Mesendoderm (in vitro differentiated cells): ENCODE data around the gene PBX4.

Experiments used
- DNase-seq: peaks from one replicate; pipeline ENCODE4 v3.0.0; 2013
- H2AK5ac ChIP-seq: 2 replicates; pipeline ENCODE4 v1.6.1; 2013; ENCODE audit warnings: low read length, inconsistent platforms
- H2BK120ac ChIP-seq: 2 replicates; pipeline ENCODE4 v1.6.1; 2013; ENCODE audit warnings: low read depth, mild to moderate bottlenecking, low read length, moderate library complexity, mixed read lengths
- H2BK15ac ChIP-seq: replicated peaks from 2 replicates; pipeline ENCODE4 v1.6.1; 2013; ENCODE audit warnings: low read depth, mild to moderate bottlenecking, moderate library complexity
- H2BK5ac ChIP-seq: 2 replicates; pipeline ENCODE4 v1.6.1; 2013; ENCODE audit warnings: low read length, inconsistent platforms
- H3K18ac ChIP-seq: 2 replicates; pipeline ENCODE4 v1.6.1; 2013; ENCODE audit warnings: mild to moderate bottlenecking, low read length, mixed read lengths
- H3K23ac ChIP-seq: one replicate; pipeline ENCODE4 v1.6.1; 2013; ENCODE audit warnings: low read length
- H3K27ac ChIP-seq: 2 replicates; pipeline ENCODE4 v1.5.1; 2013; ENCODE audit warnings: low read depth, mild to moderate bottlenecking, inconsistent platforms, low read length, moderate library complexity
- H3K27me3 ChIP-seq: 2 replicates; pipeline ENCODE4 v1.6.1; 2013; ENCODE audit warnings: low read length, control low read depth, mild to moderate bottlenecking, inconsistent platforms; ENCODE audit not compliant: insufficient read depth, poor library complexity
- H3K36me3 ChIP-seq: 2 replicates; pipeline ENCODE4 v1.6.1; 2013; ENCODE audit warnings: low read length, inconsistent platforms; ENCODE audit not compliant: control insufficient read depth, insufficient read depth
- H3K4ac ChIP-seq: one replicate; pipeline ENCODE4 v1.6.1; 2013; ENCODE audit warnings: low read depth, mild to moderate bottlenecking, low read length, moderate library complexity
- H3K4me1 ChIP-seq: 2 replicates; pipeline ENCODE4 v1.6.1; 2013; ENCODE audit warnings: low read depth, low read length, inconsistent platforms; ENCODE audit not compliant: control insufficient read depth
- H3K4me2 ChIP-seq: 2 replicates; pipeline ENCODE4 v1.6.1; 2013; ENCODE audit warnings: low read length
- H3K4me3 ChIP-seq: 2 replicates; pipeline ENCODE4 v1.5.1; 2013; ENCODE audit warnings: mild to moderate bottlenecking, low read length
- H3K56ac ChIP-seq: one replicate; pipeline ENCODE4 v1.6.1; 2013; ENCODE audit warnings: low read length
- H3K79me1 ChIP-seq: 2 replicates; pipeline ENCODE4 v1.6.1; 2013; ENCODE audit warnings: low read length, inconsistent platforms
- H3K79me2 ChIP-seq: 2 replicates; pipeline ENCODE4 v1.6.1; 2013; ENCODE audit warnings: mild to moderate bottlenecking, low read length; ENCODE audit not compliant: control insufficient read depth, insufficient read depth
- H3K9ac ChIP-seq: 2 replicates; pipeline ENCODE4 v1.6.1; 2013; ENCODE audit warnings: low read length, inconsistent platforms
- H4K5ac ChIP-seq: one replicate; pipeline ENCODE4 v1.6.1; 2013; ENCODE audit warnings: low read length
- H4K8ac ChIP-seq: one replicate; pipeline ENCODE4 v1.6.1; 2013; ENCODE audit warnings: low read depth, mild to moderate bottlenecking, control low read depth, low read length, moderate library complexity
- WGBS: extraction: QIAGEN DNeasy Blood & Tissue Kit; methylation state at CpG from one replicate; pipeline ENCODE4 v1.1.7; 2013; ENCODE audit warnings: low lambda C conversion rate, missing lambda C conversion rate; ENCODE audit not compliant: insufficient coverage; ENCODE audit errors: extremely low coverage; 5-methylcytosine and 5-hydroxymethylcytosine counted together

PBX4 gene

GRCh38 chr19:19567391-19567790 lies 51.1 kb downstream of the PBX4 start:
- Histone ChIP-seq H4K5ac (no peak overlapping the region), H3K23ac (no peak overlapping the region), H3K4me2 (no peak overlapping the region), H3K36me3 (no peaks in the 10 kb centered on the region), H3K79me2 (no peaks in the 10 kb centered on the region), H3K56ac (no peak overlapping the region), H3K4ac (no peak overlapping the region), H2BK15ac (no peak overlapping the region), H3K9ac (no peak overlapping the region), H4K8ac (no peak overlapping the region), H3K4me3 (no peak overlapping the region), H3K79me1 (no peaks in the 10 kb centered on the region), H2BK120ac (no peak overlapping the region), H3K4me1 (no peaks in the 10 kb centered on the region), H3K18ac (no peak overlapping the region), H3K27ac (no peak overlapping the region), H2BK5ac (no peak overlapping the region), H3K27me3 (no peaks in the 10 kb centered on the region), H2AK5ac (no peak overlapping the region)
- DNase-seq: no peak
- WGBS: no CpG with 5 or more reads among the region's 3 CpGs

DNA sequence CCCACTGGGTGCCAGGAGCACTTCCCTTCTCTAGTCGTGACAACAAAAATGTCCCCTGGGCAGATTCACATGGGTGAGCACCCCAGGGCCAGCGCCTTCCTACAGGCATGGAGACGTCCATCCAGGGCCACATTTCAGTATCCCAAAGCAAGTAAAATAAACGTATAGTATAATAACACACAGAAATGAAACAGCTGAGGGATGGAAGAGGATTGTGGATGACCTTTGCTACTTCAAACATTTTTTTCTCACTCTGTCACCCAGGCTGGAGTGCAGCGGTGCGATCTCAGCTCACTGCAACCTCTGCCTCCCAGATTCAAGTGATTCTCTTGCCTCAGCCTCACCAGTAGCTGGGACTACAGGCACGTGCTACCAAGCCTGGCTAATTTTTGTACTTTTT lies 52.2 kb downstream of the PBX4 start:
- no peak overlapping the region for H4K5ac ChIP-seq
- H3K27me3 ChIP-seq: no peaks in the 10 kb centered on the region
- no peak overlapping the region for H3K4ac ChIP-seq
- H2BK120ac ChIP-seq: no peak overlapping the region
- H3K4me2 ChIP-seq: no peak overlapping the region
- no peaks in the 10 kb centered on the region for H3K79me1 ChIP-seq
- no peak overlapping the region for H3K23ac ChIP-seq
- no peak overlapping the region for H3K4me3 ChIP-seq
- H3K18ac ChIP-seq: no peak overlapping the region
- no peaks in the 10 kb centered on the region for H3K79me2 ChIP-seq
- H3K4me1 ChIP-seq: no peaks in the 10 kb centered on the region
- H3K36me3 ChIP-seq: no peaks in the 10 kb centered on the region
- H3K56ac ChIP-seq: no peak overlapping the region
- H2AK5ac ChIP-seq: no peak overlapping the region
- no peak overlapping the region for H2BK15ac ChIP-seq
- no CpG with 5 or more reads among the region's 7 CpGs for WGBS
- no peak overlapping the region for H4K8ac ChIP-seq
- no peak overlapping the region for H3K9ac ChIP-seq
- no peak overlapping the region for H2BK5ac ChIP-seq
- H3K27ac ChIP-seq: no peak overlapping the region
- no peak for DNase-seq

- no peak for DNase-seq
- no peak overlapping the region for H2BK120ac ChIP-seq
- no peak overlapping the region for H3K18ac ChIP-seq
- no peak overlapping the region for H3K4ac ChIP-seq
- no peak overlapping the region for H3K56ac ChIP-seq
- no peak overlapping the region for H3K9ac ChIP-seq
- no peak overlapping the region for H3K4me2 ChIP-seq
- no peaks in the 10 kb centered on the region for H3K36me3 ChIP-seq
- no peak overlapping the region for H3K4me3 ChIP-seq
- H2AK5ac ChIP-seq: no peak overlapping the region
- H3K4me1 ChIP-seq: no peaks in the 10 kb centered on the region
- H3K23ac ChIP-seq: no peak overlapping the region
- H4K5ac ChIP-seq: no peak overlapping the region
- no peaks in the 10 kb centered on the region for H3K27me3 ChIP-seq
- no peaks in the 10 kb centered on the region for H3K79me1 ChIP-seq
- no peaks in the 10 kb centered on the region for H3K79me2 ChIP-seq
- no CpG with 5 or more reads among the region's 17 CpGs for WGBS
- no peak overlapping the region for H2BK15ac ChIP-seq
- H4K8ac ChIP-seq: no peak overlapping the region
- no peak overlapping the region for H2BK5ac ChIP-seq
- H3K27ac ChIP-seq: no peak overlapping the region
Observed at GRCh38 chr19:19563348-19563848, 55.1 kb downstream of the PBX4 start.

- H4K8ac ChIP-seq: no peak overlapping the region
- DNase-seq: peak; percentile 30
- H3K79me2 ChIP-seq: no peaks in the 10 kb centered on the region
- no peaks in the 10 kb centered on the region for H3K27me3 ChIP-seq
- H3K4me2 ChIP-seq: no peak overlapping the region
- no peaks in the 10 kb centered on the region for H3K36me3 ChIP-seq
- H3K27ac ChIP-seq: no peak overlapping the region
- WGBS: no CpG with 5 or more reads among the region's 17 CpGs
- no peaks in the 10 kb centered on the region for H3K79me1 ChIP-seq
- H3K23ac ChIP-seq: no peak overlapping the region
- H3K9ac ChIP-seq: no peak overlapping the region
- no peak overlapping the region for H2AK5ac ChIP-seq
- H2BK120ac ChIP-seq: no peak overlapping the region
- H4K5ac ChIP-seq: no peak overlapping the region
- H2BK15ac ChIP-seq: no peak overlapping the region
- no peaks in the 10 kb centered on the region for H3K4me1 ChIP-seq
- no peak overlapping the region for H3K4ac ChIP-seq
- no peak overlapping the region for H3K18ac ChIP-seq
- no peak overlapping the region for H3K4me3 ChIP-seq
- no peak overlapping the region for H3K56ac ChIP-seq
- H2BK5ac ChIP-seq: no peak overlapping the region
Observed at GRCh38 chr19:19562665-19563347, 55.7 kb downstream of the PBX4 start.

DNA sequence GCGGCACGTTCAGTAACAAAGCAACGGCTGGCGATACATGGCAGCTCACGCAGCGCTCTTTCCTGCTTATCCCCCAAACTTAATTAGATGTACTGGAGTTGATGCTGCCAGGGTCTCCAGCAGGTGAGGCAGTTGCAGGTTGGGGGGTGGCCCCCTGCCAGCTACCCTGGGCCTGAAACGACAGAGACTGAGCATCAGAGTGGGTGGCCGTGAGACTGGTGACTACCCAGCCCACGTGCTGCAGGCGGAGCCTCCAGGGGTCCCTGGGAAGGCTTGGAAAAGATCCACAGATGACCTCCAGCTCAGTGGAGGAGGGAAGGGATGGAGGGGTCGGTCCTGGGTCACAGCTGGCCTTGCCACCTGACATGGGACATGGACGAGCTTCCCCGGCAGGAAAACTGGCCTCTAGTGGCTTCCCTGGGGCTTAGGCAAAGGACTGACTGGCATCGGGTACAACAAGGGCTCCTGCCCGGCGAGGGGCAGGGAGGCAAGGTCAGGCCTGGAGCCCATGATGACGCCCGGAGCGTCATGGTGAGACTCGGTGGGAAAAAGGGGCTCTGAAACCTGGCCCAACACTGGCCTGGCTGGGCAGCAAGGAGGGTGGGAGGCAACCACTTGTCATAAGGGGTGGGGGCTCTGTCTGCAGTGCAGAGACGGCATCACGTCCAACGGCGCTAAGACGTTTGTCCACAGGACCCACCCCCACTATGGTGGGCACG lies 56.4 kb downstream of the PBX4 start:
- Histone ChIP-seq H3K23ac (no peak overlapping the region), H3K27me3 (no peaks in the 10 kb centered on the region), H3K18ac (no peak overlapping the region), H3K4me2 (no peak overlapping the region), H4K5ac (no peak overlapping the region), H3K36me3 (no peaks in the 10 kb centered on the region), H3K27ac (no peak overlapping the region), H3K79me1 (no peaks in the 10 kb centered on the region), H3K4ac (no peak overlapping the region), H3K9ac (no peak overlapping the region), H3K79me2 (no peaks in the 10 kb centered on the region), H3K4me3 (no peak overlapping the region), H3K4me1 (no peaks in the 10 kb centered on the region), H2BK120ac (no peak overlapping the region), H2BK5ac (no peak overlapping the region), H4K8ac (no peak overlapping the region), H2BK15ac (no peak overlapping the region), H3K56ac (no peak overlapping the region), H2AK5ac (no peak overlapping the region)
- no CpG with 5 or more reads among the region's 26 CpGs for WGBS
- DNase-seq: no peak
